Trophoblast cell (in vitro differentiated cells and primary cell): ENCODE measurements around the gene FBXO42.

Experiments used
- DNase-seq, 2 donors: peaks; one replicate each; pipeline ENCODE4 v3.0.0-alpha.2; 2016
- H2AFZ ChIP-seq: 2 replicates; pipeline ENCODE4 v1.6.1; 2013; ENCODE audit warnings: low read length, moderate library complexity, mild to moderate bottlenecking; ENCODE audit not compliant: insufficient read depth, poor library complexity
- H2AK5ac ChIP-seq: 2 replicates; pipeline ENCODE4 v1.6.1; 2013; ENCODE audit warnings: mild to moderate bottlenecking, low read length
- H2BK120ac ChIP-seq: 2 replicates; pipeline ENCODE4 v1.6.1; 2013; ENCODE audit warnings: low read length, mild to moderate bottlenecking, moderate library complexity; ENCODE audit not compliant: insufficient read depth, poor library complexity
- H2BK12ac ChIP-seq: 2 replicates; pipeline ENCODE4 v1.6.1; 2013; ENCODE audit warnings: mild to moderate bottlenecking, low read length, moderate library complexity
- H2BK5ac ChIP-seq: 2 replicates; pipeline ENCODE4 v1.6.1; 2013; ENCODE audit warnings: low read length, low read depth, moderate library complexity, mild to moderate bottlenecking; ENCODE audit not compliant: poor library complexity
- H3K14ac ChIP-seq: 2 replicates; pipeline ENCODE4 v1.6.1; 2013; ENCODE audit warnings: mild to moderate bottlenecking, low read length
- H3K18ac ChIP-seq: 2 replicates; pipeline ENCODE4 v1.6.1; 2013; ENCODE audit warnings: mild to moderate bottlenecking, low read length
- H3K23ac ChIP-seq: 2 replicates; pipeline ENCODE4 v1.6.1; 2013; ENCODE audit warnings: low read length
- H3K27ac ChIP-seq: 2 replicates; pipeline ENCODE4 v1.5.1; 2013; ENCODE audit warnings: low read depth, mild to moderate bottlenecking, inconsistent platforms, low read length, moderate library complexity
- H3K27me3 ChIP-seq: 2 replicates; pipeline ENCODE4 v1.6.1; 2013; ENCODE audit warnings: inconsistent platforms, mild to moderate bottlenecking, low read length, moderate library complexity; ENCODE audit not compliant: insufficient read depth
- H3K36me3 ChIP-seq, 2 experiments: 1 replicate in 1 of 2; 2 replicates in 1 of 2; pipeline ENCODE4 v1.6.1; 2013; ENCODE audit warnings: low read length in 2 of 2, mild to moderate bottlenecking in 2 of 2, moderate library complexity in 1 of 2; ENCODE audit not compliant: insufficient read depth in 2 of 2, control insufficient read depth in 1 of 2
- H3K4ac ChIP-seq: 2 replicates; pipeline ENCODE4 v1.6.1; 2013; ENCODE audit warnings: low read depth, mild to moderate bottlenecking, low read length, moderate library complexity
- H3K4me1 ChIP-seq, 2 experiments: 1 replicate in 1 of 2; 2 replicates in 1 of 2; pipeline ENCODE4 v1.6.1; 2013; ENCODE audit warnings: low read length in 2 of 2, mild to moderate bottlenecking in 2 of 2, moderate library complexity in 1 of 2; ENCODE audit not compliant: insufficient read depth in 2 of 2, control insufficient read depth in 1 of 2
- H3K4me2 ChIP-seq: 2 replicates; pipeline ENCODE4 v1.6.1; 2013; ENCODE audit warnings: inconsistent platforms, mild to moderate bottlenecking, low read length, moderate library complexity
- H3K4me3 ChIP-seq: 2 replicates; pipeline ENCODE4 v1.5.1; 2013; ENCODE audit warnings: mild to moderate bottlenecking, low read depth, low read length, inconsistent platforms
- H3K79me1 ChIP-seq: one replicate; pipeline ENCODE4 v1.6.1; 2013; ENCODE audit warnings: low read length
- H3K79me2 ChIP-seq: 2 replicates; pipeline ENCODE4 v1.6.1; 2013; ENCODE audit warnings: low read length, mild to moderate bottlenecking; ENCODE audit not compliant: control insufficient read depth, insufficient read depth, poor library complexity
- H3K9ac ChIP-seq: 2 replicates; pipeline ENCODE4 v1.6.1; 2013; ENCODE audit warnings: mild to moderate bottlenecking, low read length
- H3K9me3 ChIP-seq: 2 replicates; pipeline ENCODE4 v1.6.1; 2013; ENCODE audit warnings: low read depth, mild to moderate bottlenecking, control low read depth, inconsistent platforms, low read length; ENCODE audit not compliant: insufficient read depth
- H4K12ac ChIP-seq: 2 replicates; pipeline ENCODE4 v1.6.1; 2013; ENCODE audit warnings: low read depth, mild to moderate bottlenecking, low read length, moderate library complexity
- H4K8ac ChIP-seq: 2 replicates; pipeline ENCODE4 v1.6.1; 2013; ENCODE audit warnings: low read depth, mild to moderate bottlenecking, low read length, moderate library complexity
- H4K91ac ChIP-seq: one replicate; pipeline ENCODE4 v1.6.1; 2013; ENCODE audit warnings: low read depth, mild to moderate bottlenecking, low read length, moderate library complexity
- WGBS: extraction: QIAGEN DNeasy Blood & Tissue Kit; methylation state at CpG from one replicate; pipeline ENCODE4 v1.1.7; 2013; ENCODE audit warnings: missing lambda C conversion rate; ENCODE audit not compliant: insufficient read length, insufficient coverage; ENCODE audit errors: extremely low coverage; 5-methylcytosine and 5-hydroxymethylcytosine counted together

Gene FBXO42

GRCh38 chr1:16276302-16277030 is 75.8 kb downstream of the FBXO42 start:
- WGBS: no CpG with 5 or more reads among the region's 6 CpGs
- Histone ChIP-seq H2BK120ac (no peak overlapping the region), H3K4me1 (no peaks in the 10 kb centered on the region), H3K27ac (no peak overlapping the region), H4K91ac (no peak overlapping the region), H2AFZ (no peak overlapping the region), H3K4me3 (no peak overlapping the region), H3K79me1 (no peaks in the 10 kb centered on the region), H3K9me3 (no peaks in the 10 kb centered on the region), H3K4me2 (no peak overlapping the region), H2BK12ac (no peak overlapping the region), H2BK5ac (no peak overlapping the region), H3K79me2 (no peaks in the 10 kb centered on the region), H3K36me3 (no peaks in the 10 kb centered on the region), H3K23ac (no peak overlapping the region), H3K14ac (no peak overlapping the region), H3K18ac (no peak overlapping the region), H3K27me3 (no peaks in the 10 kb centered on the region), H3K9ac (no peak overlapping the region), H2AK5ac (no peak overlapping the region), H4K12ac (no peak overlapping the region), H3K4ac (no peak overlapping the region), H4K8ac (no peak overlapping the region)
- no peak for DNase-seq

DNA sequence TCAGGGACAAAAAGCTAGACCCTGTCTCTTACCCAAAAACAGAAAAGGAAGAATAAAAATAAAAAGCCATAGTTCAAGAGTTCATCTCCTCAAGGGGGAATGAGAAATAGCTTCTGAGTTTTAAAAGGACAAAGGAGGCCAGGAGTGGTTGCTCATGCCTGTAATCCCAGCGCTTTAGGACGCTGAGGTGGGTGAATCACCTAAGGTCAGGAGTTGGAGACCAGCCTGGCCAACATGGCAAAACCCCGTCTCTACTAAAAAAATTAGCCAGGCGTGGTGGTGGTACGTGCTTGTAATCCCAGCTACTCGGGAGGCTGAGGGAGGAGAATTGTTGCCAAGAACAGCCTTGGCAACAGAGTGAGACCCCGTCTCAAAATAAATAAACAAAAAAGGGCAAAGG is 76.7 kb downstream of the FBXO42 start:
- no peak overlapping the region for H3K4me3 ChIP-seq
- no peak overlapping the region for H4K91ac ChIP-seq
- H3K79me1 ChIP-seq: no peaks in the 10 kb centered on the region
- H3K9me3 ChIP-seq: no peaks in the 10 kb centered on the region
- H3K27me3 ChIP-seq: no peaks in the 10 kb centered on the region
- no peaks in the 10 kb centered on the region for H3K79me2 ChIP-seq
- H4K8ac ChIP-seq: no peak overlapping the region
- H3K27ac ChIP-seq: no peak overlapping the region
- H2BK120ac ChIP-seq: no peak overlapping the region
- no CpG with 5 or more reads among the region's 7 CpGs for WGBS
- no peaks in the 10 kb centered on the region for H3K36me3 ChIP-seq
- H4K12ac ChIP-seq: no peak overlapping the region
- DNase-seq: no peak
- H3K4me1 ChIP-seq: peaks cover 0 to 3% of the 10 kb centered on the region in 2 experiments
- no peak overlapping the region for H2AK5ac ChIP-seq
- no peak overlapping the region for H2BK12ac ChIP-seq
- no peak overlapping the region for H3K14ac ChIP-seq
- H2AFZ ChIP-seq: no peak overlapping the region
- H2BK5ac ChIP-seq: no peak overlapping the region
- no peak overlapping the region for H3K4me2 ChIP-seq
- no peak overlapping the region for H3K18ac ChIP-seq
- H3K23ac ChIP-seq: no peak overlapping the region
- H3K4ac ChIP-seq: no peak overlapping the region
- no peak overlapping the region for H3K9ac ChIP-seq

DNA sequence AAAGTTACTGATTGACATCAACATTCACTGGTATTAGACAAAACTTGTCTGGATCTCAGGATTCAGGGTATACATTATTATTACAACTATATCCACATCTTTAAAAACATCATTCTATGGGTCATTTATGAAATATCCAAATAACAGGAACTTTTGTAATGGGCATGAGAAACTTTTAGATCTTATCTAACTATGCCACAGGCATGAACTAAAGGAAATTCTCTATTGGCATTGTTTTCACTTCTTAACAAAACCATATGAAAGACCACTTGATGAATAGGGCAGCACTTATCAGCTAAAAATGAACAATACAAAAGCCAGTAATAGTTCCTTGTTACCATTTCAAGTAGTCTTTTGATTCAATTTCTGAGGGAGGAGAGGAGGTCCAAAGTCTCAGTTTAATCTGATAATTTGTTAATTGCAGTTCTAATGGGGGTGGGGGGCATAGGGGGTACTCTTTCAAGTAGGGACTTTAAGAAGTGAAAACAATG is 84.5 kb downstream of the FBXO42 start:
- H4K8ac ChIP-seq: no peak overlapping the region
- no peaks in the 10 kb centered on the region for H3K79me1 ChIP-seq
- H3K27ac ChIP-seq: no peak overlapping the region
- no peak overlapping the region for H3K18ac ChIP-seq
- H3K36me3 ChIP-seq: no peaks in the 10 kb centered on the region
- H2BK120ac ChIP-seq: no peak overlapping the region
- no peak overlapping the region for H2AFZ ChIP-seq
- H3K79me2 ChIP-seq: no peaks in the 10 kb centered on the region
- H2BK5ac ChIP-seq: no peak overlapping the region
- no peak overlapping the region for H2AK5ac ChIP-seq
- H3K9ac ChIP-seq: no peak overlapping the region
- H3K27me3 ChIP-seq: no peaks in the 10 kb centered on the region
- H3K4me1 ChIP-seq: peaks cover 0 to 3% of the 10 kb centered on the region in 2 experiments
- peak in 1 of 2 donors; percentile 10 for DNase-seq
- H3K23ac ChIP-seq: no peak overlapping the region
- no peak overlapping the region for H2BK12ac ChIP-seq
- H3K9me3 ChIP-seq: no peaks in the 10 kb centered on the region
- H4K12ac ChIP-seq: no peak overlapping the region
- H3K4ac ChIP-seq: no peak overlapping the region
- H3K4me3 ChIP-seq: no peak overlapping the region
- no peak overlapping the region for H3K4me2 ChIP-seq
- no peak overlapping the region for H4K91ac ChIP-seq
- H3K14ac ChIP-seq: no peak overlapping the region

GRCh38 chr1:16266411-16267118 is 85.7 kb downstream of the FBXO42 start:
- H4K91ac ChIP-seq: no peak overlapping the region
- H3K4me1 ChIP-seq: peaks cover 0 to 3% of the 10 kb centered on the region in 2 experiments
- H3K27me3 ChIP-seq: no peaks in the 10 kb centered on the region
- no peaks in the 10 kb centered on the region for H3K36me3 ChIP-seq
- no peak overlapping the region for H2BK12ac ChIP-seq
- H3K79me1 ChIP-seq: no peaks in the 10 kb centered on the region
- H3K14ac ChIP-seq: no peak overlapping the region
- WGBS: no CpG with 5 or more reads among the region's 4 CpGs
- H3K27ac ChIP-seq: no peak overlapping the region
- H3K18ac ChIP-seq: no peak overlapping the region
- H2BK5ac ChIP-seq: no peak overlapping the region
- H3K4me3 ChIP-seq: no peak overlapping the region
- no peaks in the 10 kb centered on the region for H3K79me2 ChIP-seq
- no peak overlapping the region for H2AFZ ChIP-seq
- H4K12ac ChIP-seq: no peak overlapping the region
- H3K4me2 ChIP-seq: no peak overlapping the region
- H2AK5ac ChIP-seq: no peak overlapping the region
- H2BK120ac ChIP-seq: no peak overlapping the region
- no peak overlapping the region for H3K23ac ChIP-seq
- H3K4ac ChIP-seq: no peak overlapping the region
- no peak overlapping the region for H4K8ac ChIP-seq
- no peak for DNase-seq
- no peaks in the 10 kb centered on the region for H3K9me3 ChIP-seq
- H3K9ac ChIP-seq: no peak overlapping the region
